ENCODE results near the gene GLA. TPM values are rescaled to one million over a fixed set of nuclear protein-coding genes. Genes with fewer than 3 reads are reported as not detected.
A peak's percentile ranks its signal among the peaks of the same experiment; 100 is the strongest.

The GLA gene
- total and polyA plus RNA-seq, 2 of the 4 experiments (the other 2 are of a cell fraction) = 27.9 to 38.7 TPM

GRCh38 chrX:101393530-101394305 lies 14.0 kb downstream of the GLA start:
- H4K20me1 ChIP-seq (ENCODE audit: insufficient read depth, low read length) = peaks cover 13% of the 10 kb centered on the region; the same call in 1 of the 2 replicates
- ChIA-PET POLR2A (ENCODE audit: unreplicated experiment) (no interaction called here), CTCF (no interaction called here)
- no peak overlapping the region for H3K14ac ChIP-seq (replicated peaks; ENCODE audit: low read depth, low read length)
- H3K36me3 ChIP-seq (ENCODE audit: control insufficient read depth, insufficient read depth, low read length) = peaks cover 11% of the 10 kb centered on the region; the same call in 1 of the 2 replicates
- no peak overlapping the region for H2BK5ac ChIP-seq (ENCODE audit: low read depth, low read length, poor library complexity, severe bottlenecking)
- H2AK9ac ChIP-seq (replicated peaks; ENCODE audit: low read depth, low read length, poor library complexity) = no peak overlapping the region
- H3K18ac ChIP-seq (ENCODE audit: low read depth, low read length) = no peak overlapping the region
- TF ChIP-seq MAFK (IDR thresholded peaks at IDR 0.05; ENCODE audit: low read depth, low read length) (peak; percentile 74), USF2 (IDR thresholded peaks at IDR 0.05; ENCODE audit: low read depth, low read length) (no peak)
- H3K27ac ChIP-seq (ENCODE audit: insufficient read depth, low read length) = no peak overlapping the region
- H3K9ac ChIP-seq (ENCODE audit: low read depth, low read length) = no peak overlapping the region
- ATAC-seq (ENCODE audit: low read depth) = no peak
- no peak overlapping the region for H2AFZ ChIP-seq (replicated peaks; ENCODE audit: low read length, poor library complexity)
- H3K4me1 ChIP-seq (ENCODE audit: control insufficient read depth, insufficient read depth, low read length) = no peaks in the 10 kb centered on the region
- no peak overlapping the region for H3K56ac ChIP-seq (ENCODE audit: extremely low read depth, insufficient read depth, low read length)
- DNase-seq = no peak
- WGBS, 2 experiments (ENCODE audit: extremely low coverage in 2 of 2, insufficient read length in 1 of 2) = 50% methylated on average over 1 of the region's 11 CpGs; no CpG with 5 or more reads in 1 of the 2 experiments
- no peak overlapping the region for H2BK15ac ChIP-seq (ENCODE audit: low read depth, low read length)
- H4K8ac ChIP-seq (ENCODE audit: low read depth in 2 of 2, low read length in 2 of 2) = no peak overlapping the region
- no peak overlapping the region for H3K4ac ChIP-seq (ENCODE audit: low read depth, low read length)
- no peak overlapping the region for H3K4me3 ChIP-seq (ENCODE audit: insufficient read depth, low read depth, low read length)
- BruUV-seq (replicated peaks) = no TSS peak
- H4K5ac ChIP-seq (ENCODE audit: low read depth, low read length) = no peak overlapping the region
- peaks cover 0 to 16% of the 10 kb centered on the region in 2 experiments; a peak in 2 of 4 replicates for H3K79me1 ChIP-seq (ENCODE audit: low read depth in 1 of 2, low read length in 2 of 2)
- H3K9me3 ChIP-seq (ENCODE audit: control insufficient read depth, insufficient read depth, low read length) = no peaks in the 10 kb centered on the region
- dilution Hi-C loops (cut with HindIII; ENCODE audit: low sequenced_read_pairs, unreplicated experiment) = no loop called here
- intact Hi-C loops (cut with micrococcal nuclease) = no loop called here
- H2AK5ac ChIP-seq (ENCODE audit: low read depth, low read length) = no peak overlapping the region
- H3K27me3 ChIP-seq (ENCODE audit: control insufficient read depth, insufficient read depth, low read length) = 0 out of 2 replicates have a peak, but pooled peaks cover 2% of the 10 kb centered on the region
- peaks cover 4% of the 10 kb centered on the region for H3K9me1 ChIP-seq (ENCODE audit: insufficient read depth, low read length)
- no peak overlapping the region for H4K91ac ChIP-seq (ENCODE audit: insufficient read depth, low read depth, low read length)
- no peak overlapping the region for H2BK120ac ChIP-seq (ENCODE audit: low read depth, low read length)
- H3K4me2 ChIP-seq (ENCODE audit: low read depth, low read length) = no peak overlapping the region
- no peak overlapping the region for H3K23ac ChIP-seq (ENCODE audit: low read depth, low read length)
- H2BK20ac ChIP-seq (ENCODE audit: low read depth, low read length) = no peak overlapping the region
- in situ Hi-C loops (cut with MboI; ENCODE audit: low sequenced_read_pairs) = no loop called here
